Pulmonary artery endothelial cell (primary cell): ENCODE results near the gene ANTXRL. TPM values are rescaled to one million over a fixed set of nuclear protein-coding genes. Genes with fewer than 3 reads are reported as not detected.
"Not testable (repeated sequence)": the region's sequence is repeated elsewhere in the genome, so short reads cannot be mapped to it uniquely, and the experiment has no call there.

Experiments used
- DNase-seq: peaks from one replicate; pipeline ENCODE4 v3.0.0-alpha.2; 2011; ENCODE audit warnings: low read depth, low spot score
- total RNA-seq: library from RNA; depleted of rRNA; stranded (reverse); fragments of >200 nt; gene quantifications from 2 replicates; pipeline ENCODE4 v1.2.3, GENCODE V29; 2014

Gene ANTXRL
- total RNA-seq, 1 donor from 2014 or later: not detected

- no peak for DNase-seq
Observed at GRCh38 chr10:46306516-46307184, 19.9 kb downstream of the ANTXRL start.

GRCh38 chr10:46307281-46308112 is 20.7 kb downstream of the ANTXRL start:
- no peak for DNase-seq

- no peak for DNase-seq
Observed at GRCh38 chr10:46308113-46308415, 21.3 kb downstream of the ANTXRL start.

- no peak for DNase-seq
Observed at GRCh38 chr10:46308666-46309450, 22.1 kb downstream of the ANTXRL start.

- no peak for DNase-seq
Observed at GRCh38 chr10:46309511-46310142, 22.8 kb downstream of the ANTXRL start.

GRCh38 chr10:46310143-46310514 is 23.3 kb downstream of the ANTXRL start:
- no peak for DNase-seq

- DNase-seq: no peak
Observed at GRCh38 chr10:46310851-46311250, 24.1 kb downstream of the ANTXRL start.

- no peak for DNase-seq
Observed at GRCh38 chr10:46311501-46311951, 24.7 kb downstream of the ANTXRL start.

- DNase-seq: not testable (repeated sequence)
Observed at GRCh38 chr10:46311961-46312431, 25.2 kb downstream of the ANTXRL start.

GRCh38 chr10:46312953-46313352 is 26.2 kb downstream of the ANTXRL start:
- no peak for DNase-seq

- no peak for DNase-seq
Observed at GRCh38 chr10:46314071-46314470, 27.3 kb downstream of the ANTXRL start.

GRCh38 chr10:46315071-46315860 is 28.5 kb downstream of the ANTXRL start:
- not testable (repeated sequence) for DNase-seq

GRCh38 chr10:46317370-46317769 is 30.6 kb downstream of the ANTXRL start:
- no peak for DNase-seq

GRCh38 chr10:46317889-46318288 is 31.1 kb downstream of the ANTXRL start:
- DNase-seq: no peak

- no peak for DNase-seq
Observed at GRCh38 chr10:46318799-46319198, 32.0 kb downstream of the ANTXRL start.

GRCh38 chr10:46319389-46319788 is 32.6 kb downstream of the ANTXRL start:
- no peak for DNase-seq

GRCh38 chr10:46321770-46322169 is 35.0 kb downstream of the ANTXRL start:
- no peak for DNase-seq

- DNase-seq: no peak
Observed at GRCh38 chr10:46323176-46323575, 36.4 kb downstream of the ANTXRL start.

- no peak for DNase-seq
Observed at GRCh38 chr10:46325021-46325420, 38.2 kb downstream of the ANTXRL start.

- no peak for DNase-seq
Observed at GRCh38 chr10:46326066-46326465, 39.3 kb downstream of the ANTXRL start.

- no peak for DNase-seq
Observed at GRCh38 chr10:46326971-46327370, 40.2 kb downstream of the ANTXRL start.
